WTC11 (cell line): ENCODE results near the gene PLCH2.

Experiments
- CREB1 ChIP-seq: sonication (generic); formaldehyde crosslinking; IDR thresholded peaks from 2 replicates; pipeline ENCODE4 v1.8.0; 2023; ENCODE audit warnings: mild to moderate bottlenecking, missing genetic modification reagents
- CTCF ChIP-seq: fragments of 200-600 bp; IDR thresholded peaks from 2 replicates; pipeline ENCODE4 v1.8.0; 2022; ENCODE audit warnings: antibody characterized with exemption
- GABPB1 ChIP-seq: sonication (generic); formaldehyde crosslinking; IDR thresholded peaks from 2 replicates; pipeline ENCODE4 v1.8.1; 2023; ENCODE audit warnings: mild to moderate bottlenecking, missing genetic modification reagents
- GRHL2 ChIP-seq: fragments of 250-450 bp; sonication (Bioruptor Pico); IDR thresholded peaks from 2 replicates; pipeline ENCODE4 v1.8.0; 2022; ENCODE audit warnings: mild to moderate bottlenecking, moderate library complexity; ENCODE audit not compliant: insufficient replicate concordance, severe bottlenecking
- IRF2 ChIP-seq: sonication (generic); formaldehyde crosslinking; IDR thresholded peaks from 2 replicates; pipeline ENCODE4 v1.8.0; 2022; ENCODE audit warnings: low read depth, missing genetic modification reagents, borderline replicate concordance
- TCF7 ChIP-seq: sonication (generic); formaldehyde crosslinking; IDR thresholded peaks from 2 replicates; pipeline ENCODE4 v1.8.0; 2022; ENCODE audit warnings: mild to moderate bottlenecking, low read depth, missing genetic modification reagents, moderate library complexity
- TEAD1 ChIP-seq: sonication (generic); formaldehyde crosslinking; IDR thresholded peaks from 2 replicates; pipeline ENCODE4 v1.8.0; 2022; ENCODE audit warnings: mild to moderate bottlenecking, missing genetic modification reagents
- TP53 ChIP-seq: sonication (generic); formaldehyde crosslinking; IDR thresholded peaks from 2 replicates; pipeline ENCODE4 v1.8.1; 2023; ENCODE audit warnings: mild to moderate bottlenecking, missing genetic modification reagents
- ZBTB21 ChIP-seq: sonication (generic); formaldehyde crosslinking; IDR thresholded peaks from 2 replicates; pipeline ENCODE4 v1.8.1; 2023; ENCODE audit warnings: mild to moderate bottlenecking, missing genetic modification reagents, borderline replicate concordance
- TF ChIP-seq, protein P1 (sequence below): sonication (generic); formaldehyde crosslinking; IDR thresholded peaks from 2 replicates; pipeline ENCODE4 v1.8.0; 2022; ENCODE audit warnings: mild to moderate bottlenecking, missing genetic modification reagents
- TF ChIP-seq, protein P2 (sequence below): fragments of 250-450 bp; sonication (Bioruptor Pico); IDR thresholded peaks from 2 replicates; pipeline ENCODE4 v2.1.2; 2022; ENCODE audit warnings: mild to moderate bottlenecking, moderate library complexity
- TF ChIP-seq, protein P3 (sequence below): sonication (generic); formaldehyde crosslinking; conservative IDR thresholded peaks from 2 replicates; pipeline ENCODE4 v1.8.1; 2022; ENCODE audit warnings: mild to moderate bottlenecking, missing genetic modification reagents
- TF ChIP-seq, protein P4 (sequence below): sonication (generic); formaldehyde crosslinking; IDR thresholded peaks from 2 replicates; pipeline ENCODE4 v1.8.1; 2023; ENCODE audit warnings: mild to moderate bottlenecking, missing genetic modification reagents, moderate library complexity

DNA sequence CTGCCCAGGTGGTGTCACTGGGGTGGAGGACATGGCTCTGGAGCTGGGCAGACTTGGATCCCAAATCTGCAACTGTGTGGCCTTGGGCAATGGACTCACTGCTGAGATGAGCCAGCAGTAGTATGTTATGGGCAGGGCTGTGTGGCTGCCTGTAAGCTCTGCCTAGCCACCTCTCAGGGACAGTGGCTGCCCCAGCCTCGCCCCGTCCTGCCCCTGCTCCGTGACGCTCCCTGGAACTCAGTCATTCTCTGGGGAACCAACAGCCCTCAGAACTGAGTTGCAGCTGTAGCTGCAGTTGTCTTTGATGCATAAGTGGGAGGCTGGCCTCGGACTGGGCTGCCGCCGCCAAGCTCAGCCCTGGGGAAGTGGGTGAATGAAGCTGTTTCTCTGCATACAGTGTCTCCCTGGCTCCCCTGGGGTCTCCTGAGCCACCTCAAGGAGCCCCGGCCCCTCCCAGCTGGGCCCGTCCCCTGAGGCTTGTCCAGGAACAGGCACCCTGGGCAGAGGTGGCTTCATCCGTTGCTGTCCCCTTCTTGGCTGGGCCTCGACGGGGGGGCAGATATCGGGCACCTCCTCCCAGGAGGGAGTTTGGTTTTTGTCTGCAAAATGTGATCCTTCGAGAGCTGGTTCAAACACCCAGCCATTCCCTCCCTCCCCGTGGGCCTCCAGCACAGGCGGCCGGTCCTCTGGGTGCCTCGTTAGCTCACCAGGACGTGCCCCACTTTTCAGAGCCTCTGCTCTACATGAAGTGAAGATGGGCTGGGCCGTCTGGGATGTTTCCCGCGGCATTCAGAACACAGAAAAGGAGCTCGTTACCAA lies 26.2 kb upstream of the PLCH2 start:
- no peak for TF ChIP-seq CTCF
- no peak for TF ChIP-seq TCF7
- TF ChIP-seq GRHL2 (CRISPR knock-in tag), result no peak
- no peak for TF ChIP-seq GABPB1 (CRISPR knock-in tag)
- TF ChIP-seq, protein P1, sequence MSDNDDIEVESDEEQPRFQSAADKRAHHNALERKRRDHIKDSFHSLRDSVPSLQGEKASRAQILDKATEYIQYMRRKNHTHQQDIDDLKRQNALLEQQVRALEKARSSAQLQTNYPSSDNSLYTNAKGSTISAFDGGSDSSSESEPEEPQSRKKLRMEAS (CRISPR knock-in tag), result no peak
- TF ChIP-seq, protein P2, sequence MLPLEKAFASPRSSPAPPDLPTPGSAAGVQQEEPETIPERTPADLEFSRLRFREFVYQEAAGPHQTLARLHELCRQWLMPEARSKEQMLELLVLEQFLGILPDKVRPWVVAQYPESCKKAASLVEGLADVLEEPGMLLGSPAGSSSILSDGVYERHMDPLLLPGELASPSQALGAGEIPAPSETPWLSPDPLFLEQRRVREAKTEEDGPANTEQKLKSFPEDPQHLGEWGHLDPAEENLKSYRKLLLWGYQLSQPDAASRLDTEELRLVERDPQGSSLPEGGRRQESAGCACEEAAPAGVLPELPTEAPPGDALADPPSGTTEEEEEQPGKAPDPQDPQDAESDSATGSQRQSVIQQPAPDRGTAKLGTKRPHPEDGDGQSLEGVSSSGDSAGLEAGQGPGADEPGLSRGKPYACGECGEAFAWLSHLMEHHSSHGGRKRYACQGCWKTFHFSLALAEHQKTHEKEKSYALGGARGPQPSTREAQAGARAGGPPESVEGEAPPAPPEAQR, result no peak
- TF ChIP-seq, protein P3, sequence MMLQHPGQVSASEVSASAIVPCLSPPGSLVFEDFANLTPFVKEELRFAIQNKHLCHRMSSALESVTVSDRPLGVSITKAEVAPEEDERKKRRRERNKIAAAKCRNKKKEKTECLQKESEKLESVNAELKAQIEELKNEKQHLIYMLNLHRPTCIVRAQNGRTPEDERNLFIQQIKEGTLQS, result no peak
- no peak for TF ChIP-seq TEAD1 (CRISPR knock-in tag)
- TF ChIP-seq, protein P4, sequence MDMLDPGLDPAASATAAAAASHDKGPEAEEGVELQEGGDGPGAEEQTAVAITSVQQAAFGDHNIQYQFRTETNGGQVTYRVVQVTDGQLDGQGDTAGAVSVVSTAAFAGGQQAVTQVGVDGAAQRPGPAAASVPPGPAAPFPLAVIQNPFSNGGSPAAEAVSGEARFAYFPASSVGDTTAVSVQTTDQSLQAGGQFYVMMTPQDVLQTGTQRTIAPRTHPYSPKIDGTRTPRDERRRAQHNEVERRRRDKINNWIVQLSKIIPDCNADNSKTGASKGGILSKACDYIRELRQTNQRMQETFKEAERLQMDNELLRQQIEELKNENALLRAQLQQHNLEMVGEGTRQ, result no peak
- TF ChIP-seq IRF2 (CRISPR knock-in tag), result no peak
- TF ChIP-seq ZBTB21 (CRISPR knock-in tag), result no peak
- no peak for TF ChIP-seq TP53
- no peak for TF ChIP-seq CREB1 (CRISPR knock-in tag)
